Measurements from ENCODE around the gene NRN1L.
A peak's percentile ranks its signal among the peaks of the same experiment; 100 is the strongest.
"Not testable (repeated sequence)": the region's sequence is repeated elsewhere in the genome, so short reads cannot be mapped to it uniquely, and the experiment has no call there.

NRN1L gene

GRCh38 chr16:67883872-67884261 lies 818 bp upstream of the NRN1L start:
- peak; percentile 58 for DNase-seq

GRCh38 chr16:67885545-67885944 lies 860 bp downstream of the NRN1L start:
- no peak for DNase-seq

GRCh38 chr16:67885976-67886375 lies 1.3 kb downstream of the NRN1L start:
- DNase-seq, result no peak

- no peak for DNase-seq
Measured at GRCh38 chr16:67886387-67886786, 1.7 kb downstream of the NRN1L start.

GRCh38 chr16:67888331-67888730 lies 3.6 kb downstream of the NRN1L start:
- no peak for DNase-seq

GRCh38 chr16:67892375-67892774 lies 7.7 kb downstream of the NRN1L start:
- no peak for DNase-seq

GRCh38 chr16:67892899-67893742 lies 8.4 kb downstream of the NRN1L start, which contains the start of gene PSKH1:
Gene PSKH1 (plus strand): TSS chr16:67893254. CDS start chr16:67908750, 15,496 bp downstream.
- DNase-seq, result peak; percentile 98

- no peak for DNase-seq
Measured at GRCh38 chr16:67893743-67894399, 9.2 kb downstream of the NRN1L start.

- no peak for DNase-seq
Measured at GRCh38 chr16:67897231-67897630, 12.5 kb downstream of the NRN1L start.

- DNase-seq, result no peak
Measured at GRCh38 chr16:67901734-67902133, 17.0 kb downstream of the NRN1L start.

GRCh38 chr16:67902831-67903230 lies 18.1 kb downstream of the NRN1L start:
- DNase-seq, result no peak

GRCh38 chr16:67907397-67908180 lies 22.9 kb downstream of the NRN1L start:
- no peak for DNase-seq

GRCh38 chr16:67909056-67909742 lies 24.5 kb downstream of the NRN1L start:
- no peak for DNase-seq

- DNase-seq, result no peak
Measured at GRCh38 chr16:67910158-67910557, 25.5 kb downstream of the NRN1L start.

GRCh38 chr16:67914758-67915495 lies 30.2 kb downstream of the NRN1L start:
- DNase-seq, result no peak

GRCh38 chr16:67915496-67915769 lies 30.7 kb downstream of the NRN1L start:
- not testable (repeated sequence) for DNase-seq

GRCh38 chr16:67915831-67916723 lies 31.4 kb downstream of the NRN1L start:
- no peak for DNase-seq

- no peak for DNase-seq
Measured at GRCh38 chr16:67917140-67917851, 32.6 kb downstream of the NRN1L start.

- DNase-seq, result peak; percentile 67
Measured at GRCh38 chr16:67917852-67918236, 33.2 kb downstream of the NRN1L start.

GRCh38 chr16:67919622-67920221 lies 35.0 kb downstream of the NRN1L start:
- no peak for DNase-seq
